B cell (primary cell): Measurements from ENCODE around the gene SCYL3. TPM values are rescaled to one million over a fixed set of nuclear protein-coding genes. Genes with fewer than 3 reads are reported as not detected.

Experiments
- ATAC-seq: fragments of 200-7000 bp; cut with Tn5 transposase; one replicate; pipeline ENCODE4 v1.10.0; 2021; ENCODE audit warnings: low read depth, mild to moderate bottlenecking, moderate number of reproducible peaks, moderate library complexity
- CTCF ChIA-PET: fragments of 350-600 bp; sonication (Branson Sonifier 250); formaldehyde crosslinking; loops from one replicate; lab custom pipeline; 2021; ENCODE audit warnings: antibody characterized with exemption, inconsistent platforms; lab: Charles Lee
- POLR2A ChIA-PET: fragments of 350-600 bp; sonication (Branson Sonifier 250); formaldehyde crosslinking; loops from one replicate; lab custom pipeline; 2021; ENCODE audit warnings: antibody characterized with exemption; lab: Charles Lee
- DNase-seq: peaks from one replicate; pipeline ENCODE4 v3.0.0; 2013
- H2AFZ ChIP-seq: 2 replicates; pipeline ENCODE4 v1.6.1; 2012; ENCODE audit warnings: mild to moderate bottlenecking, low read depth, low read length; ENCODE audit not compliant: insufficient read depth, poor library complexity, severe bottlenecking
- H3K27ac ChIP-seq, 2 donors: 1 replicate in 1 of 2; 2 replicates in 1 of 2; pipeline ENCODE4 v1.5.1; 2012 to 2013; ENCODE audit warnings: low read length in 2 of 2, mild to moderate bottlenecking in 2 of 2, moderate library complexity in 1 of 2
- H3K27me3 ChIP-seq, 4 experiments: fragments of 200-600 bp in 1 of 4; sonication (generic) in 1 of 4; replicated peaks in 1 of 4; 1 replicate in 2 of 4; 2 replicates in 2 of 4; pipeline versions ENCODE4 v1.6.1 to v1.7.0; 2013 to 2016; ENCODE audit warnings: low read length in 3 of 4, mild to moderate bottlenecking in 2 of 4, mixed read lengths in 1 of 4, moderate library complexity in 1 of 4; ENCODE audit not compliant: insufficient read depth in 4 of 4, control insufficient read depth in 3 of 4; ENCODE audit errors: control extremely low read depth in 1 of 4
- H3K36me3 ChIP-seq, 2 experiments: replicated peaks in 1 of 2; 1 replicate in 1 of 2; 2 replicates in 1 of 2; pipeline versions ENCODE4 v1.6.1 to v1.7.1; 2013; ENCODE audit warnings: low read length in 1 of 2; ENCODE audit not compliant: insufficient read depth in 2 of 2, control insufficient read depth in 1 of 2; ENCODE audit errors: control extremely low read depth in 1 of 2, extremely low read depth in 1 of 2
- H3K4me1 ChIP-seq, 2 donors: fragments of 200-600 bp in 1 of 2; sonication (generic) in 1 of 2; 1 replicate in 1 of 2; 2 replicates in 1 of 2; pipeline versions ENCODE4 v1.5.1 to v1.6.1; 2013 to 2017; ENCODE audit warnings: low read length in 2 of 2; ENCODE audit not compliant: control insufficient read depth in 2 of 2, insufficient read depth in 2 of 2
- H3K4me2 ChIP-seq: replicated peaks from 2 replicates; pipeline ENCODE3; 2012; ENCODE audit warnings: mild to moderate bottlenecking, low read depth, low read length; ENCODE audit not compliant: poor library complexity, severe bottlenecking
- H3K4me3 ChIP-seq, 5 experiments: fragments of 200-600 bp in 1 of 5; sonication (generic) in 1 of 5; 1 replicate in 3 of 5; 2 replicates in 2 of 5; pipeline versions ENCODE4 v1.5.1 to v1.7.0; 2011 to 2016; ENCODE audit warnings: low read length in 4 of 5, mild to moderate bottlenecking in 4 of 5, low read depth in 2 of 5, control low read depth in 1 of 5, moderate library complexity in 1 of 5; ENCODE audit not compliant: insufficient read depth in 1 of 5; ENCODE audit errors: control extremely low read depth in 1 of 5, extremely low read depth in 1 of 5
- H3K79me2 ChIP-seq: fragments of 200-600 bp; sonication (generic); one replicate; pipeline ENCODE4 v1.6.0; 2016; ENCODE audit warnings: low read length; ENCODE audit not compliant: control insufficient read depth, insufficient read depth
- H3K9ac ChIP-seq: fragments of 200-600 bp; sonication (generic); 2 replicates; pipeline ENCODE4 v1.6.1; 2017; ENCODE audit warnings: mild to moderate bottlenecking, low read length, moderate library complexity
- H3K9me3 ChIP-seq, 3 donors: one replicate each; pipeline versions ENCODE4 v1.6.1 to v1.7.1; 2013; ENCODE audit warnings: low read length in 2 of 3; ENCODE audit not compliant: control insufficient read depth in 2 of 3, insufficient read depth in 1 of 3; ENCODE audit errors: control extremely low read depth in 1 of 3
- H4K20me1 ChIP-seq: 2 replicates; pipeline ENCODE4 v1.6.0; 2012; ENCODE audit warnings: mild to moderate bottlenecking, low read length; ENCODE audit not compliant: insufficient read depth, control insufficient read depth, poor library complexity, severe bottlenecking
- H3K27ac Mint-ChIP-seq: one replicate; pipeline ENCODE4 v1.8.0; 2021; ENCODE audit warnings: mixed read lengths
- H3K27me3 Mint-ChIP-seq: one replicate; pipeline ENCODE4 v1.8.0; 2021; ENCODE audit warnings: mixed read lengths
- H3K4me1 Mint-ChIP-seq: one replicate; pipeline ENCODE4 v1.8.0; 2021; ENCODE audit warnings: mixed read lengths
- H3K4me3 Mint-ChIP-seq: one replicate; pipeline ENCODE4 v1.8.0; 2021; ENCODE audit warnings: mixed read lengths
- H3K9me3 Mint-ChIP-seq: one replicate; pipeline ENCODE4 v1.8.0; 2022; ENCODE audit warnings: mixed read lengths; ENCODE audit not compliant: insufficient read depth
- CTCF ChIP-seq: fragments of 200-600 bp; IDR thresholded peaks from one replicate; pipeline ENCODE4 v1.8.0; 2022; ENCODE audit warnings: antibody characterized with exemption, mild to moderate bottlenecking
- EZH2 ChIP-seq: IDR thresholded peaks from 2 replicates; pipeline ENCODE4 v1.6.1; 2012; ENCODE audit warnings: borderline replicate concordance, low read depth, mild to moderate bottlenecking, moderate library complexity, low read length; ENCODE audit not compliant: insufficient read depth, poor library complexity, severe bottlenecking
- WGBS: methylation state at CpG from one replicate; pipeline ENCODE4 v1.1.5; 2013; ENCODE audit warnings: missing lambda C conversion rate; ENCODE audit not compliant: insufficient coverage; 5-methylcytosine and 5-hydroxymethylcytosine counted together
- intact Hi-C: fragments of 100-400 bp; cut with micrococcal nuclease; formaldehyde crosslinking; loops from one replicate; pipeline ENCODE4 v1.10.0; 2022
- polyA plus RNA-seq: library from polyadenylated mRNA; depleted of rRNA; stranded (reverse); fragments of >200 nt; gene quantifications from 2 replicates; pipeline ENCODE4 v1.2.3, GENCODE V29; 2012
- total RNA-seq, 2 donors: library from RNA; stranded (reverse); fragments of 120-200 nt in 1 of 2; gene quantifications; 1 replicate in 1 of 2; 2 replicates in 1 of 2; pipeline versions ENCODE4 v1.2.3 to v1.2.4, GENCODE V29; 2013 to 2022

Gene SCYL3
- total and polyA plus RNA-seq, 2 donors (not counting 1 experiment from before 2014, with no cell fraction given), result 14.2 to 18.4 TPM

DNA sequence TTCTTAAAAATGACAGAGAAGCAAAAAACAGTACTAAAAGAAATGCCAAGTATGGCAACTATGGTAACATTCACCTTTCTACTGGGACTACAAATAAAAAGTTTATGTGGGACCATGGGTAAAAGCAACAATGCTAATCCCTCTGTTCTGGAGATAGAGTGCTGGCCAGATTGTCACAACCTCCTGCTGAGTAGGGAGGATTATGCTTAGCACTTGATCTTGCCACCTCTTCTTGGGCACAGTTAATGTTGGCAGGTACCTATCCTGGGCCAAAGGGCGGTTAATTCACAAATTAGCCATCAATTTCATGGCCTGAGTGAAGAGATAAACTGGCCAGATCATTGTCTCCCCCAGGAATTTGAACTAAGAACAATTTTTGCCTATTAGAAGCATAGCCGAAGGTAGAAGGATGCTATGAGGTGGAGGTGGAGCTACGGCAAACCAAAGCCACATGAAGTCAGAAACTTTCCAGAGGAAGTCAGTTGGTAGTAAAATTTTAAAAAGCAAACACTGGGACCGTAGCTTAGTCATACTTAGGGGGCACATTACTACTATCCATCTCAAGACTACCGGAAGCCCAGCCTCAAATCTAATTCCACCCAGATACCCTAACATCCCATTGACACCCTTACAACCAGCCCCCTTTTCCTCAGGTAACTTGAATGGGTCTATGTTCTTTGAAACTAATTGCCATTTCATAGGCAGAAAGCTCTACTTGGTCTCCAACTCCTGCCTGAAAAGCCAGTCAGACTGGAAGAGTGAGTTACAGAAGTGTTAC is 2.7 kb downstream of the SCYL3 start:
- peaks cover 47% of the 10 kb centered on the region for H3K4me1 Mint-ChIP-seq
- Histone ChIP-seq H4K20me1 (no peaks in the 10 kb centered on the region), H3K4me1 (peaks cover 25 to 32% of the 10 kb centered on the region in 2 donors), H3K4me2 (peak overlapping the region; percentile 83), H3K9ac (peak overlapping the region; percentile 17), H3K27ac (peak overlapping the region; percentile 47 to 74), H3K79me2 (peaks cover 74% of the 10 kb centered on the region), H2AFZ (peak overlapping the region; percentile 42), H3K27me3 (no peaks in the 10 kb centered on the region), H3K36me3 (peaks cover 4 to 15% of the 10 kb centered on the region in 2 experiments), H3K9me3 (no peaks in the 10 kb centered on the region), H3K4me3 (no peak overlapping the region)
- intact Hi-C loops, result loop anchor here (5.0 kb wide), 1 partner anchor 179 kb away; the partner anchor contains the start of gene SELL
- ChIA-PET CTCF (interaction anchor here (1.6 kb wide), 1 partner anchor 184 kb away, joined by 4 read pairs; the partner anchor contains the start of gene KIFAP3), POLR2A (no interaction called here)
- no peak for ATAC-seq
- DNase-seq, result peak; percentile 27
- H3K4me3 Mint-ChIP-seq, result peak overlapping the region; percentile 64
- TF ChIP-seq CTCF, result no peak
- no peak for TF ChIP-seq EZH2
- H3K27ac Mint-ChIP-seq, result peak overlapping the region; percentile 77
- H3K9me3 Mint-ChIP-seq, result no peaks in the 10 kb centered on the region
- H3K27me3 Mint-ChIP-seq, result no peaks in the 10 kb centered on the region
- 0% methylated on average over 1 of the region's 5 CpGs for WGBS

DNA sequence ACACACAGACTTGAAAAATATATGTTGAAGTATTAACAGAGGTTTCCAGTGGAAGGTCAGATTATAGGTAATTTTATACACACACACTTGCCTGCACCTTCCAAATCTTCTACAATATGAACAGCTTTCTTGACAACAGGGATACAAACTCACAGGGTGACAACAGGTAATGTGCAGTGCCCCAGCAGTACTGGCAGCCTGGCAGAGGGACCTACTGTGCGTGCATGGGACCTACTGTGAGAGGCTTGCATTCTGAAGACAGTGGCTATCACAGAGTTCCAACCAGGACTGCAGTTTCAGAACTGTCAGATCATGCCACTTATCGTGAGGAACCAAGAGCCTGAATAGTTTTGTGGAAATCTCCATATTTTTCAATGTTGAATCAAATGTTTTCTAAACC is 3.8 kb downstream of the SCYL3 start:
- intact Hi-C loops, result loop anchor here (5.0 kb wide), 1 partner anchor 178 kb away; the partner anchor contains the start of gene SELL
- peaks cover 48% of the 10 kb centered on the region for H3K4me1 Mint-ChIP-seq

More for the DNA sequence above, 3.8 kb downstream of the SCYL3 start:
- WGBS, result 100% methylated on average over 1 of the region's 2 CpGs
- H4K20me1 ChIP-seq, result no peaks in the 10 kb centered on the region
- ATAC-seq (no peak), DNase-seq (no peak)
- TF ChIP-seq EZH2 (no peak), CTCF (no peak)
- no peak overlapping the region for H3K27ac ChIP-seq
- no peak overlapping the region for H3K4me3 ChIP-seq
- no peaks in the 10 kb centered on the region for H3K9me3 ChIP-seq
- H3K9ac ChIP-seq, result no peak overlapping the region
- no peaks in the 10 kb centered on the region for H3K27me3 ChIP-seq
- H3K4me1 ChIP-seq, result peaks cover 25 to 32% of the 10 kb centered on the region in 2 donors
- H3K4me2 ChIP-seq, result no peak overlapping the region
- Mint-ChIP-seq H3K27ac (no peak overlapping the region), H3K27me3 (no peaks in the 10 kb centered on the region), H3K9me3 (no peaks in the 10 kb centered on the region), H3K4me3 (no peak overlapping the region)
- ChIA-PET CTCF (no interaction called here), POLR2A (no interaction called here)
- H2AFZ ChIP-seq, result no peak overlapping the region
- H3K79me2 ChIP-seq, result peaks cover 82% of the 10 kb centered on the region
- H3K36me3 ChIP-seq, result peaks cover 4 to 20% of the 10 kb centered on the region in 2 experiments
